Heart left ventricle (tissue), 13 donors: ENCODE results near the gene C1S.

Source experiments
- POLR2A ChIP-seq, 2 donors: fragments of 450-650 bp; IDR thresholded peaks; one replicate each; pipeline ENCODE4 v1.6.1; 2017; ENCODE audit warnings: antibody characterized with exemption in 2 of 2, mild to moderate bottlenecking in 2 of 2, moderate library complexity in 2 of 2
- TF ChIP-seq, protein P1 (sequence below), 12 donors: fragments of 200-600 bp; sonication (generic) in 4 of 12; IDR thresholded peaks; one replicate each; pipeline versions ENCODE4 v1.5.0 to v1.8.0; 2018 to 2022; ENCODE audit warnings: antibody characterized with exemption in 12 of 12, mild to moderate bottlenecking in 5 of 12
- donor health status: ischemic (EF 13 %, LVEDD 7.1; RV severe dilation, severe dysfunction).
- donor health status: DM: no; HTN: yes; CAD: no.
- donor health status: DM: no; HTN: no; CAD: no.
- donor health status: ischemic (EF 25% LVEDD 6.9; RV normal size, moderate dysfunction).
- donor health status: ischemic (EF 25% LVEDD 5.7; RV mildly dilated, moderate dysfunction).
- donor health status: ischemic (EF 35%, LVEDD 5.7; RV mildly dilated, moderate dysfunction).
- donor health status: nonischemic (EF 11% LVEDD 7.7; RV severe dilation, severe dysfunction).
- donor health status: DM: yes; HTN: yes; CAD: no.
- donor health status: PGD.
- donor health status: ischemic (EF 29% LVEDD 5.4; RV normal size, mild dysfunction).
- donor health status: nonischemic (EF 23%, LVEDD 6.1; RV moderate dilation, normal function).

- TF ChIP-seq, protein P1, sequence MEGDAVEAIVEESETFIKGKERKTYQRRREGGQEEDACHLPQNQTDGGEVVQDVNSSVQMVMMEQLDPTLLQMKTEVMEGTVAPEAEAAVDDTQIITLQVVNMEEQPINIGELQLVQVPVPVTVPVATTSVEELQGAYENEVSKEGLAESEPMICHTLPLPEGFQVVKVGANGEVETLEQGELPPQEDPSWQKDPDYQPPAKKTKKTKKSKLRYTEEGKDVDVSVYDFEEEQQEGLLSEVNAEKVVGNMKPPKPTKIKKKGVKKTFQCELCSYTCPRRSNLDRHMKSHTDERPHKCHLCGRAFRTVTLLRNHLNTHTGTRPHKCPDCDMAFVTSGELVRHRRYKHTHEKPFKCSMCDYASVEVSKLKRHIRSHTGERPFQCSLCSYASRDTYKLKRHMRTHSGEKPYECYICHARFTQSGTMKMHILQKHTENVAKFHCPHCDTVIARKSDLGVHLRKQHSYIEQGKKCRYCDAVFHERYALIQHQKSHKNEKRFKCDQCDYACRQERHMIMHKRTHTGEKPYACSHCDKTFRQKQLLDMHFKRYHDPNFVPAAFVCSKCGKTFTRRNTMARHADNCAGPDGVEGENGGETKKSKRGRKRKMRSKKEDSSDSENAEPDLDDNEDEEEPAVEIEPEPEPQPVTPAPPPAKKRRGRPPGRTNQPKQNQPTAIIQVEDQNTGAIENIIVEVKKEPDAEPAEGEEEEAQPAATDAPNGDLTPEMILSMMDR (IDR thresholded peaks at IDR 0.05) = no peak
- TF ChIP-seq POLR2A (IDR thresholded peaks at IDR 0.05) = no peak
These were observed 32.5 kb downstream of the C1S start for GRCh38 chr12:7092986-7093460.
